Psoas muscle (tissue), 8 donors: ENCODE results near the gene MIEN1. TPM values are rescaled to one million over a fixed set of nuclear protein-coding genes. Genes with fewer than 3 reads are reported as not detected.

Source experiments
- ATAC-seq, 4 donors: fragments of 200-7000 bp; cut with Tn5 transposase; one replicate each; pipeline ENCODE4 v1.9.1; 2020; ENCODE audit warnings: moderate library complexity in 3 of 4, mild to moderate bottlenecking in 2 of 4
- DNase-seq, 2 donors: peaks; one replicate each; pipeline ENCODE4 v3.0.0-alpha.2; 2020
- H3K27ac ChIP-seq: fragments of 200-600 bp; one replicate; pipeline ENCODE4 v1.8.0; 2022
- H3K27me3 ChIP-seq, 3 donors: fragments of 200-600 bp in 1 of 3; one replicate each; pipeline versions ENCODE4 v1.6.1 to v1.8.0; 2013 to 2022; ENCODE audit warnings: low read length in 2 of 3, mild to moderate bottlenecking in 2 of 3, moderate library complexity in 1 of 3; ENCODE audit not compliant: insufficient read depth in 3 of 3
- H3K36me3 ChIP-seq, 2 donors: fragments of 200-600 bp in 1 of 2; one replicate each; pipeline versions ENCODE4 v1.6.1 to v1.8.0; 2013 to 2022; ENCODE audit warnings: low read depth in 1 of 2, mild to moderate bottlenecking in 1 of 2, moderate library complexity in 1 of 2; ENCODE audit not compliant: insufficient read depth in 1 of 2
- H3K4me1 ChIP-seq: fragments of 200-600 bp; one replicate; pipeline ENCODE4 v1.8.0; 2022
- H3K4me3 ChIP-seq: fragments of 200-600 bp; one replicate; pipeline ENCODE4 v1.8.0; 2022; ENCODE audit warnings: mild to moderate bottlenecking
- H3K9me3 ChIP-seq: fragments of 200-600 bp; one replicate; pipeline ENCODE4 v1.8.0; 2022
- CTCF ChIP-seq: fragments of 200-600 bp; IDR thresholded peaks from one replicate; pipeline ENCODE4 v1.8.0; 2022; ENCODE audit warnings: antibody characterized with exemption
- WGBS, 3 donors: extraction: QIAGEN DNeasy Blood & Tissue Kit; methylation state at CpG; one replicate each; pipeline versions ENCODE4 v1.1.6 to v1.1.7; 2013; 5-methylcytosine and 5-hydroxymethylcytosine counted together
- intact Hi-C, 2 donors: fragments of 100-400 bp; cut with DNase I; formaldehyde crosslinking; loops; one replicate each; pipeline versions ENCODE4 v1.11.0 to v1.14.2; 2022
- polyA plus RNA-seq, 3 donors: library from polyadenylated mRNA; stranded (reverse); fragments of 200-250 nt; gene quantifications; one replicate each; pipeline ENCODE4 v1.2.3, GENCODE V29; 2013
- total RNA-seq, 4 donors: library from RNA; stranded (reverse); fragmentation: NEBNext Ultra II Directional in 2 of 4; extraction: Animal tissue kit (Norgen Biotek cat#: 25700) in 2 of 4; gene quantifications; one replicate each; pipeline versions ENCODE4 v1.2.1 to v1.2.4, GENCODE V29; 2021 to 2023
- donor health status: healthy with polysubstance abuse.
- donor health status: DM: no; HTN: no; CAD: no; lungs with moderate emphysema.
- donor health status: Bipolar disorder and iron deficiency.
- donor health status: healthy.
- donor health status: DM: yes; HTN: yes; CAD: no.
- donor health status: DM: no; HTN: no; CAD: no.
- donor health status: DM: no; HTN: no; CAD: no.
- donor health status: DM: yes; HTN: yes; CAD: no.

The MIEN1 gene
- total and polyA plus RNA-seq, 7 donors = 28.2 to 83.9 (median 42.6) TPM

DNA sequence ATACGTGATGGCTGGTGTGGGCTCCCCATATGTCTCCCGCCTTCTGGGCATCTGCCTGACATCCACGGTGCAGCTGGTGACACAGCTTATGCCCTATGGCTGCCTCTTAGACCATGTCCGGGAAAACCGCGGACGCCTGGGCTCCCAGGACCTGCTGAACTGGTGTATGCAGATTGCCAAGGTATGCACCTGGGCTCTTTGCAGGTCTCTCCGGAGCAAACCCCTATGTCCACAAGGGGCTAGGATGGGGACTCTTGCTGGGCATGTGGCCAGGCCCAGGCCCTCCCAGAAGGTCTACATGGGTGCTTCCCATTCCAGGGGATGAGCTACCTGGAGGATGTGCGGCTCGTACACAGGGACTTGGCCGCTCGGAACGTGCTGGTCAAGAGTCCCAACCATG is 5.6 kb downstream of the MIEN1 start:
- TF ChIP-seq CTCF = no peak
- intact Hi-C loops = loop anchor here in 1 of 2 donors (5.0 kb wide), 1 partner anchor 37 kb away; the partner anchor contains the start of gene PGAP3
- peaks cover 2 to 87% of the 10 kb centered on the region in 2 donors for H3K36me3 ChIP-seq

DNA sequence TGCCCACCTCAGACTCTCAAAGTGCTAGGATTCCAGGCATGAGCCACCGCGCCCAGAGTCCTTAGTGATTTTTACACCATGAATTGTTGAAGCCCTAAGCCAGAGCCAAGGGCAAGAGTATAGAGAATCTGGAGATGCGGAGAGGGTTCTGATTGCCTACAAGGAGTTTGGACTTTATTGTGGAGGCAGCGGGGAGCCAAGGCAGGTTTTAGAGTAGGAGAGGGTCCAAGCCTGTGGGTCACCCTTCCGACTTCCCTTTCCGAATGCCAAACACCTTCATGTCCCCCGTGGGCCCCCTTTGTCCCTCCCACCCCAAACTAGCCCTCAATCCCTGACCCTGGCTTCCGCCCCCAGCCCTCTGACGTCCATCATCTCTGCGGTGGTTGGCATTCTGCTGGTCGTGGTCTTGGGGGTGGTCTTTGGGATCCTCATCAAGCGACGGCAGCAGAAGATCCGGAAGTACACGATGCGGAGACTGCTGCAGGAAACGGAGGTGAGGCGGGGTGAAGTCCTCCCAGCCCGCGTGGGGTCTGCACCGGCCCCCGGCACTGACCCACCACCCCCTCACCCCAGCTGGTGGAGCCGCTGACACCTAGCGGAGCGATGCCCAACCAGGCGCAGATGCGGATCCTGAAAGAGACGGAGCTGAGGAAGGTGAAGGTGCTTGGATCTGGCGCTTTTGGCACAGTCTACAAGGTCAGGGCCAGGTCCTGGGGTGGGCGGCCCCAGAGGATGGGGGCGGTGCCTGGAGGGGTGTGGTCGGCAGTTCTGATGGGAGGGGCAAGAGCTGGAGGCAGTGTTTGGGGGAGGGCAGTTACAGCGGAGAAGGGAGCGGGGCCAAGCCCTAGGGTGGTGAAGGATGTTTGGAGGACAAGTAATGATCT is 7.1 kb downstream of the MIEN1 start:
- Histone ChIP-seq H3K9me3 (no peaks in the 10 kb centered on the region), H3K27me3 (no peaks in the 10 kb centered on the region), H3K4me3 (no peak overlapping the region), H3K27ac (no peak overlapping the region), H3K4me1 (no peaks in the 10 kb centered on the region), H3K36me3 (peaks cover 2 to 90% of the 10 kb centered on the region in 2 donors)
- 82 to 84% (median 83%) methylated on average over 34 of the region's 34 CpGs for WGBS, 3 donors
- intact Hi-C loops = no loop called here
- ATAC-seq (no peak), DNase-seq (no peak)
- no peak for TF ChIP-seq CTCF

More for the DNA sequence above, 5.6 kb downstream of the MIEN1 start:
- 93 to 96% (median 95%) methylated on average over 13 of the region's 13 CpGs for WGBS, 3 donors
- Histone ChIP-seq H3K4me3 (no peak overlapping the region), H3K4me1 (peaks cover 7% of the 10 kb centered on the region), H3K9me3 (no peaks in the 10 kb centered on the region), H3K27me3 (no peaks in the 10 kb centered on the region), H3K27ac (no peak overlapping the region)
- ATAC-seq = no peak
- no peak for DNase-seq

DNA sequence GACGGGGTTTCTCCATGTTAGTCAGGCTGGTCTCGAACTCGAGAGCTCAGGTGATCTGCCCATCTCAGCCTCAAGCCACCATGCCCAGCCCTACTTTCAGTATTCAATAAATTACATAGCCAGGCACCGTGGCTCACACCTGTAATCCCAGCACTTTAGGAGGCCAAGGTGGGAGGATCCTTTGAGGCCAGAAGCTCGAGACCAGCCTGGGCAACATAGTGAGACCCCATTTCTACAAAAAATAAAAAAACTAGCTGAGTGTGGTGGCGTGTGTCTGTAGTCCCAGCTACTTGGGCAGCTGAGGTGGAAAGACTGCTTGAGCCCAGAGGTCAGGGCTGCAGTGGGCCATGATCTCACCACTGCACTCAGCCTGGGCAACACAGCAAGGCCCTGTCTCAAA is 8.2 kb downstream of the MIEN1 start:
- H3K9me3 ChIP-seq = no peaks in the 10 kb centered on the region
- ATAC-seq (no peak), DNase-seq (no peak)
- no peaks in the 10 kb centered on the region for H3K4me1 ChIP-seq
- H3K27ac ChIP-seq = no peak overlapping the region
- H3K27me3 ChIP-seq = no peaks in the 10 kb centered on the region
- TF ChIP-seq CTCF = no peak
- no peak overlapping the region for H3K4me3 ChIP-seq
- intact Hi-C loops = no loop called here
- H3K36me3 ChIP-seq = peaks cover 0 to 83% of the 10 kb centered on the region in 2 donors
- WGBS, 3 donors = 93 to 95% (median 94%) methylated on average over 6 of the region's 6 CpGs

GRCh38 chr17:39719563-39720355 is 10.6 kb downstream of the MIEN1 start:
- no peak overlapping the region for H3K4me3 ChIP-seq
- intact Hi-C loops = no loop called here
- no peak overlapping the region for H3K27ac ChIP-seq
- peaks cover 8% of the 10 kb centered on the region for H3K4me1 ChIP-seq
- TF ChIP-seq CTCF = no peak
- no peaks in the 10 kb centered on the region for H3K9me3 ChIP-seq
- H3K27me3 ChIP-seq = no peaks in the 10 kb centered on the region
- 77 to 87% (median 83%) methylated on average over 7 of the region's 7 CpGs for WGBS, 3 donors
- peaks cover 0 to 76% of the 10 kb centered on the region in 2 donors for H3K36me3 ChIP-seq
- DNase-seq = no peak
- ATAC-seq = no peak
